ENCODE data around the gene HOMER3. TPM values are rescaled to one million over a fixed set of nuclear protein-coding genes. Genes with fewer than 3 reads are reported as not detected.

The HOMER3 gene
- total RNA-seq, 2 donors from 2014 or later, result 21.9 to 29.5 TPM

GRCh38 chr19:18901491-18901890 is 39.5 kb downstream of the HOMER3 start:
- Histone ChIP-seq H3K27me3 (replicated peaks; ENCODE audit: insufficient read depth) (no peaks in the 10 kb centered on the region), H3K36me3 (peaks cover 0 to 8% of the 10 kb centered on the region in 2 donors), H3K27ac (no peak overlapping the region), H3K4me3 (no peak overlapping the region), H3K4me1 (replicated peaks) (no peaks in the 10 kb centered on the region), H3K9me3 (no peaks in the 10 kb centered on the region)
- DNase-seq (ENCODE audit: low spot score), result no peak
- TF ChIP-seq CTCF (IDR thresholded peaks at IDR 0.05), result no peak
- TF ChIP-seq POLR2A (IDR thresholded peaks at IDR 0.05), result no peak
- no peak for TF ChIP-seq POLR2AphosphoS5 (IDR thresholded peaks at IDR 0.05)
- 94% methylated on average over 7 of the region's 7 CpGs for WGBS
- intact Hi-C loops (cut with DNase I), result no loop called here

GRCh38 chr19:18900700-18901481 is 40.1 kb downstream of the HOMER3 start:
- WGBS, result 90% methylated on average over 16 of the region's 17 CpGs
- DNase-seq (ENCODE audit: low spot score), result no peak
- intact Hi-C loops (cut with DNase I), result no loop called here

GRCh38 chr19:18899624-18900560 is 41.1 kb downstream of the HOMER3 start:
- H3K27me3 ChIP-seq (replicated peaks; ENCODE audit: insufficient read depth), result no peaks in the 10 kb centered on the region
- no peak for DNase-seq (ENCODE audit: low spot score)
- no peaks in the 10 kb centered on the region for H3K9me3 ChIP-seq
- H3K4me3 ChIP-seq, result no peak overlapping the region
- H3K4me1 ChIP-seq (replicated peaks), result peaks cover 4% of the 10 kb centered on the region
- intact Hi-C loops (cut with DNase I), result no loop called here
- TF ChIP-seq CTCF (IDR thresholded peaks at IDR 0.05), result no peak
- no peak for TF ChIP-seq POLR2AphosphoS5 (IDR thresholded peaks at IDR 0.05)
- TF ChIP-seq POLR2A (IDR thresholded peaks at IDR 0.05), result no peak
- peaks cover 0 to 5% of the 10 kb centered on the region in 2 donors for H3K36me3 ChIP-seq
- WGBS, result 88% methylated on average over 20 of the region's 20 CpGs
- H3K27ac ChIP-seq, result no peak overlapping the region

More at GRCh38 chr19:18900700-18901481, 40.1 kb downstream of the HOMER3 start:
- no peak overlapping the region for H3K4me3 ChIP-seq
- no peaks in the 10 kb centered on the region for H3K9me3 ChIP-seq
- H3K36me3 ChIP-seq, result peaks cover 0 to 5% of the 10 kb centered on the region in 2 donors
- no peak overlapping the region for H3K27ac ChIP-seq
- no peaks in the 10 kb centered on the region for H3K4me1 ChIP-seq (replicated peaks)
- no peaks in the 10 kb centered on the region for H3K27me3 ChIP-seq (replicated peaks; ENCODE audit: insufficient read depth)
- TF ChIP-seq CTCF (IDR thresholded peaks at IDR 0.05) (no peak), POLR2AphosphoS5 (IDR thresholded peaks at IDR 0.05) (no peak), POLR2A (IDR thresholded peaks at IDR 0.05) (no peak)

GRCh38 chr19:18898607-18899408 is 42.2 kb downstream of the HOMER3 start:
- Histone ChIP-seq H3K4me1 (replicated peaks) (peaks cover 4% of the 10 kb centered on the region), H3K27me3 (replicated peaks; ENCODE audit: insufficient read depth) (no peaks in the 10 kb centered on the region), H3K27ac (no peak overlapping the region), H3K9me3 (no peaks in the 10 kb centered on the region), H3K4me3 (no peak overlapping the region), H3K36me3 (peaks cover 0 to 5% of the 10 kb centered on the region in 2 donors)
- intact Hi-C loops (cut with DNase I), result no loop called here
- no peak for DNase-seq (ENCODE audit: low spot score)
- 75% methylated on average over 18 of the region's 18 CpGs for WGBS
- TF ChIP-seq POLR2AphosphoS5 (IDR thresholded peaks at IDR 0.05) (no peak), POLR2A (IDR thresholded peaks at IDR 0.05) (no peak), CTCF (IDR thresholded peaks at IDR 0.05) (no peak)
